A549 treated with ZK216348 at 1 μM for 4 hours (cell line): ENCODE results near the gene LRRC72. TPM values are rescaled to one million over a fixed set of nuclear protein-coding genes. Genes with fewer than 3 reads are reported as not detected.

Experiments
- total RNA-seq: library from RNA; stranded (reverse); fragments of 200-300 nt; extraction: Qiagen RNA extraction; gene quantifications from 5 replicates; pipeline ENCODE4 v1.2.3, GENCODE V29; 2022; ENCODE audit warnings: low read depth

Gene LRRC72
- not detected in 5 replicates for total RNA-seq

GRCh38 chr7:16526742-16527540 is at the start of gene LRRC72:
Gene LRRC72, plus strand, starts transcription at chr7:16526825. Its CDS starts 128 bp downstream, at chr7:16526953.

Other genes with a start within 250 kb of the LRRC72 start
- 0.25 to 0.98 TPM (median 0.62 TPM) in 5 replicates for gene CRPPA, start 105.3 kb upstream of the LRRC72 start, total RNA-seq
- gene SOSTDC1, start 61.1 kb upstream of the LRRC72 start, total RNA-seq, result not detected in 5 replicates
- 10.8 to 15.2 TPM (median 12.5 TPM) in 5 replicates for gene ANKMY2, start 118.9 kb downstream of the LRRC72 start, total RNA-seq
- gene BZW2, start 119.4 kb downstream of the LRRC72 start, total RNA-seq, result 87.0 to 104 TPM (median 93.2 TPM) in 5 replicates
- 11.0 to 17.1 TPM (median 14.7 TPM) in 5 replicates for gene TSPAN13, start 226.9 kb downstream of the LRRC72 start, total RNA-seq